NCI-H2196 (cell line): ENCODE data around the gene SLC39A11.

Experiments used
- DNase-seq: peaks from one replicate; lab custom pipeline; 2025; ENCODE audit not compliant: unreplicated experiment; lab: John Stamatoyannopoulos, UW

The SLC39A11 gene

GRCh38 chr17:72700226-72700625, 392.3 kb downstream of the SLC39A11 start:
- DNase-seq, result no peak

- DNase-seq, result no peak
These were observed 392.9 kb downstream of the SLC39A11 start for GRCh38 chr17:72699545-72699944.

GRCh38 chr17:72697602-72698146, 394.8 kb downstream of the SLC39A11 start:
- no peak for DNase-seq

- DNase-seq, result no peak
These were observed 395.8 kb downstream of the SLC39A11 start for GRCh38 chr17:72696721-72697120.

GRCh38 chr17:72696156-72696555, 396.3 kb downstream of the SLC39A11 start:
- DNase-seq, result no peak

- no peak for DNase-seq
These were observed 398.5 kb downstream of the SLC39A11 start for GRCh38 chr17:72693956-72694355.

- no peak for DNase-seq
These were observed 399.2 kb downstream of the SLC39A11 start for GRCh38 chr17:72693151-72693878.

GRCh38 chr17:72692676-72693075, 399.8 kb downstream of the SLC39A11 start:
- no peak for DNase-seq

GRCh38 chr17:72691586-72691985, 400.9 kb downstream of the SLC39A11 start:
- no peak for DNase-seq

- DNase-seq, result no peak
These were observed 401.5 kb downstream of the SLC39A11 start for GRCh38 chr17:72691017-72691416.

- DNase-seq, result no peak
These were observed 404.6 kb downstream of the SLC39A11 start for GRCh38 chr17:72687886-72688285.

- no peak for DNase-seq
These were observed 408.0 kb downstream of the SLC39A11 start for GRCh38 chr17:72684405-72685020.

GRCh38 chr17:72683506-72684404, 408.7 kb downstream of the SLC39A11 start:
- peak; percentile 47 for DNase-seq

- DNase-seq, result no peak
These were observed 409.9 kb downstream of the SLC39A11 start for GRCh38 chr17:72682605-72683004.

- DNase-seq, result no peak
These were observed 410.6 kb downstream of the SLC39A11 start for GRCh38 chr17:72681844-72682243.

- DNase-seq, result no peak
These were observed 414.6 kb downstream of the SLC39A11 start for GRCh38 chr17:72677714-72678390.

GRCh38 chr17:72677108-72677507, 415.4 kb downstream of the SLC39A11 start:
- no peak for DNase-seq

GRCh38 chr17:72672729-72673128, 419.8 kb downstream of the SLC39A11 start:
- no peak for DNase-seq

- no peak for DNase-seq
These were observed 421.5 kb downstream of the SLC39A11 start for GRCh38 chr17:72671016-72671415.

GRCh38 chr17:72667096-72668063, 425.1 kb downstream of the SLC39A11 start:
- no peak for DNase-seq
